UCSD-AML1 (cell line): ENCODE data around the gene MYL9.
A peak's percentile ranks its signal among the peaks of the same experiment; 100 is the strongest.
"Not testable (repeated sequence)": the region's sequence is repeated elsewhere in the genome, so short reads cannot be mapped to it uniquely, and the experiment has no call there.

Experiments used
- DNase-seq: peaks from one replicate; lab custom pipeline; 2025; ENCODE audit not compliant: unreplicated experiment; lab: John Stamatoyannopoulos, UW

MYL9 gene

GRCh38 chr20:36541227-36541767, at the start of gene MYL9:
TSS of gene MYL9 (plus strand) at chr20:36541519. CDS start at chr20:36544885, 3,366 bp downstream.
- DNase-seq: no peak

GRCh38 chr20:36491901-36492617, 49.3 kb upstream of the MYL9 start:
- DNase-seq: peak; percentile 52

- peak; percentile 33 for DNase-seq
Measured at GRCh38 chr20:36493051-36493800, 48.1 kb upstream of the MYL9 start.

GRCh38 chr20:36493801-36494114, 47.6 kb upstream of the MYL9 start:
- no peak for DNase-seq

- DNase-seq: no peak
Measured at GRCh38 chr20:36496707-36497669, 44.3 kb upstream of the MYL9 start.

DNA sequence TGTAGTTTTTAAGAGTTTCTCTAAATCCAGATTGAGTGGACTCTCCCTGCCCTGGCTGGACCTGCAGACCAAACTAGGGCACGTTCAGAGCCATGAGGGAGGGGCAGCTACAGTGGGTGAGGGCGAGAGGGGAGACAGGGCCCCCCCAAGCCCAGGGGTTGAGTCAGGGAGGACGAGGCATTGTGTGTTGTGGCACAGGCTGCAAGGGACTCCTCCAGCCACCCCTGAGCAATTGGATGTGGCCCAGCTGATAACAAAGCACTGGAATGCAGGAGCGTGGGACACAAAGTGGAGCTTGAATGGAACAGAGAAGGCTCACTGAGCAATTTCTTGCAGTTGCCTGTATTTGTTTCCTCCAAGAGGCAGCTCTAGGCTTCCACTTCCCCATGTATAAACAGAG, 43.5 kb upstream of the MYL9 start:
- DNase-seq: no peak

GRCh38 chr20:36498386-36499179, 42.7 kb upstream of the MYL9 start:
- no peak for DNase-seq

GRCh38 chr20:36499211-36499610, 42.1 kb upstream of the MYL9 start:
- DNase-seq: no peak

GRCh38 chr20:36499723-36500501, 41.4 kb upstream of the MYL9 start:
- no peak for DNase-seq

- DNase-seq: no peak
Measured at GRCh38 chr20:36501367-36502006, 39.8 kb upstream of the MYL9 start.

DNA sequence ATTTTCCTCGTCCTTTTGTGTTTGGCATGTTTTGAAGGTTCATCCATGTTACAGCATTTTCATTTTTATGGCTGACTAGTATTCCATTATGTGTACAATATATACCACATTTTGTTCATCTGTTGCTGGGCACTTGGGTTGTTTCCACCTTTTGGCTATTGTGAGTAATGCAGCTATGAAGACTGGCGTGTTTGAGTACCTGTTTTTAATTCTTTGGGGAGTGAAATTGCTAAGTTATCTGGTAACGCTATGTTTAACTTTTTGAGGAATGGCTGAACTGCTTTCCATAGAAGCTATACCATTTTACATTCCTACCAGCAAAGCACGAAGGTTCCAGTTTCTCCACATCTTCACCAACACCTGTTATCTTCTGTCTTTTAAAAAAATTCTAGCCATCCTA, 37.0 kb upstream of the MYL9 start:
- DNase-seq: no peak

- DNase-seq: no peak
Measured at GRCh38 chr20:36506253-36506652, 35.1 kb upstream of the MYL9 start.

DNA sequence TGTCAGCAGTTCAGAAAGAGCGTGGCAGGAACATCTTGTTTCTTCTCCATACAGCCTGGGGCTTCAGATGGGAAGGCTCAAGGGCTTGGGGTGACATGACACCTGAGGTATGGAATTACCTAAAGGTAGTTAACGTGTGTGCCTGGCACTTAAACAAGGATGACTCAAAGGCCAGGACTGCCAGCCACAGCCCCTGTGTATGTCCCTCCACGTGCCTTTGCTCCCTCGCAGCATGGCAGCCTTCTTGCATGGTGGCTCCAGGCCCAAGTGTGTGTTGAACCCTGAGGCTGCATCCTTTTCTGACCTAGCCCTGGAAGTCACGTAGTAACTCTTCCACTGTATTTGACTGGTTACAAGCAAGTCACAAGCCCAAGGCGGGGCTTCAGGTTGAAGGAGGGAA, 33.6 kb upstream of the MYL9 start:
- DNase-seq: no peak

DNA sequence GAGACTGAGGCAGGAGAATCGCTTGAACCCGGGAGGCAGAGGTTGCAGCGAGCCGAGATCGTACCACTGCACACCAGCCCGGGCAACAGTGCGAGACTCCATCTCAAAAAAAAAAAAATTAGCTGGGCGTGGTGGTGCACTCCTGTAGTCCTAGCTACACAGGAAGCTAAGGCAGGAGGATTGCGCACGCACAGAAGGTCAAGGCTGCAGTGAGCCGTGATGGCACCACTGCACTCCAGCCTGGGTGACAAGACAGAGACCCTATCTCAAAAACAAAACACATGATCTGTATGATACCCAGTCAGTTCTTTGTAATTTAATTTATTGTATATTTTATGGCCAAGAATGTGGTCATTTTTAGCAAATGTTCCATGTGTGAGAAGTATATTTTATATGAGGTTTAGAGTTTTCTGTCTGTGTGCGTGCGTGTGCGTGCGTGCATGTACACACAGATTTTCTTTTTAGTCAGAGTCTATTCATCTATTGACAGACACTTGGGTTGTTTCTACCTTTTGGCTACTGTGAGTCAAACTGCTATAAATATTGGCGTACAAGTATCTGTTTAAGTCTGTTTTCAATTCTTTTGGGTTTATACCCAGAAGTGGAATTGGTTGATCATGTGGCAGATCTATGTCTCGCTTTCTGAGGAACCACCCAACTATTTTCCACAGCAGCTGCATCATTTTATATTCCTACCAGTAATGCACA, 22.2 kb upstream of the MYL9 start:
- DNase-seq: no peak

DNA sequence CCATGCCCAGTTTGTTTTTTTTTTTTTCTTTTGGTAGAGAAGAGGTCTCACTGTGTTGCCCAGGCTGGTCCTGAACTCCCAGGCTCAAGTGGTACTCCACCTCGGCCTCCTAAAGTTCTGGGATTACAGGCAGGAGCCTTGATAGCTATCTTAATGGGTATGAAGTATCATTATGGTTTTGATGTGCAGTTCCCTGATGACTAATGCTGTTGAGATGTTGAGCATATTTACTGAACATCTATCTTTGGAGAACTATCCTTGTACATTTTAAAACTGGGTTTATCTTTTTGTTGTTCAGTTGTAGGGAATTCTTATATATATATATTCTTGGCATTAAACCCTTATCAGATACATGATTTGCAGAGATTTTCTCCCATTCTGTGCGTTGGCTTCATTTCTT, 21.4 kb upstream of the MYL9 start:
- DNase-seq: no peak

- no peak for DNase-seq
Measured at GRCh38 chr20:36521526-36521925, 19.8 kb upstream of the MYL9 start.

DNA sequence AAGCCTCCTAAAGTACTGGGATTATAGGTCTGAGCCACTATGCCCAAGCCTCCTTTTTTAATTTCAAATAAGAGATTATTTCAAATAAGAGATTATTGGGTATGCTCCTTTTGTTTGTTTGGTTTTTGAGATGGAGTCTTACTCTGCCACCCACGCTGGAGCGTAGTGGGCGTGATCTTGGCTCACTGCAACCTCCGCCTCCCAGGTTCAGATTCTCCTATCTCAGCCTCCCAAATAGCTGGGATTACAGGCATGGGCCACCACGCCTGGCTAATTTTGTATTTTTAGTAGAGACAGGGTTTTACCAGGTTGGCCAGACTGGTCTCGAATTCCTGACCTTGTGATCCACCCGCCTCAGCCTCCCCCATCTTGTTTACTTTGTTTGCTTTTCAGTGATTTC, 18.9 kb upstream of the MYL9 start:
- DNase-seq: not testable (repeated sequence)

DNA sequence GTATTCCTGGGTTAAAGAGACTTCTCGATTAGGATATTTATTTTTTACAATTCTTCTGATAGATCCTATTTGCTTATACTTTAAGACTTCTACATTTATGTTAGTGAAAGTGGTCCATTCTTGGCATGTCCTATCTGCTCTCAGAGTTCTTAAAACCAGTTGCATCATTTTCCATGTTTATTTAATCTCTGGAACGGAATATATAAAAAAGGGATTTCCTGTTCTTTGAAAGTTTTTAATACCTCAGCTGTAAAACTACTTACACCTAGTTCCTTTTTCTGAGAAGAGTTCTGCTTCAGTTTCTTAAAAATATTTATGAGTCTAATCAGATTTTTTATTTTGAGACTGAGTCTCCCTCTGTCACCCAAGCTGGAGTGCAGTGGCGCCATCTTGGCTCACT, 18.0 kb upstream of the MYL9 start:
- DNase-seq: no peak
